ENCODE measurements around the gene TOX4. TPM values are rescaled to one million over a fixed set of nuclear protein-coding genes. Genes with fewer than 3 reads are reported as not detected.

The TOX4 gene
- total RNA-seq: 10 to 100 TPM; 60.0 to 61.5 TPM
- 46.4 TPM for polyA plus RNA-seq (2013, experiment 1 of 2)
- polyA plus RNA-seq (2013, experiment 2 of 2): 40.8 TPM
- long read RNA-seq, experiment 1, full-length matches to known transcripts: 7 of 19 reads
- long read RNA-seq, experiment 1, partial matches to known transcripts: 5 of 19 reads
- long read RNA-seq, experiment 1, other reads (novel, unspliced or antisense): 7 of 19 reads
- long read RNA-seq, experiment 2, full-length matches to known transcripts: 115 of 137 reads
- long read RNA-seq, experiment 2, partial matches to known transcripts: 14 of 137 reads
- long read RNA-seq, experiment 2, other reads (novel, unspliced or antisense): 8 of 137 reads
- long read RNA-seq, experiment 3, full-length matches to known transcripts: 88 of 109 reads
- long read RNA-seq, experiment 3, partial matches to known transcripts: 16 of 109 reads
- long read RNA-seq, experiment 3, other reads (novel, unspliced or antisense): 5 of 109 reads
- long read RNA-seq, experiment 4, full-length matches to known transcripts: 46 of 71 reads
- long read RNA-seq, experiment 4, partial matches to known transcripts: 20 of 71 reads
- long read RNA-seq, experiment 4, other reads (novel, unspliced or antisense): 5 of 71 reads

DNA sequence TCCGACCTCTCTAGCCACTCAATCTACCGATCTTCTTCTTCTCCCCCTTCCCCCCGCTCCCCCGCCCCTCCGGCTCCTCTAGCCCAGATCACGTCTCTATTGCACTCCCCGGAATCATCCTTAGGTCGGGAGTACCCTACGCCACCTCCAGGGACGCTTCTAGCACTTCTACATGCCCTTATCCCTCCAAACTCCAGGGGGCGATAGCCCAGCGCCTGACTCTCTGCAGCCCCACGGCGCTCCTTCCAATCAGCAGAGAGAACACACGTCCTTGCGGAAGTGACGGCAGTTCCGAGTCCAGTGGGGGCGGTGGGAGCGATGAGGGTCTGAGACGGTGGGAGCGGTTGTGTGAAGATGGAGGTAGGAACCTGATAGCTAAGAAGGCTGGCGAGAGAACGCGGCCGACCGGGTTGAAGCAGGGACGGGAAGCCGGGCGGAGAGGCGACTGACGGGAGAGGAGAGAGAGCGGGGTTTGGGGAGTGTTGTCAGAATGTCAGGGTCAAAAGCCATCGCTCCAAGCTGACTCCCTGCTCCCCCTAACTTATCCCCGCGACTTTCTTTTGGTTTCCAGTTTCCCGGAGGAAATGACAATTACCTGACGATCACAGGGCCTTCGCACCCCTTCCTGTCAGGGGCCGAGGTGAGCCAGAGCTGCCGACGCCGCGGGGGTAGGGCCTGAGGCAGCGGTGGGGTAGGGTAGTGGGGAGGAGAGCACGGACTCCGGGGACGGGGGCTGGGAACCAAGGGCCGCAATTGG lies at the start of gene TOX4, which contains the start of gene RAB2B:
TOX4 (plus strand) TSS at position 271 of the 757 bp plus-strand sequence; CDS start at position 355, 84 bp downstream.
RAB2B (minus strand) TSS at position 35 of the 757 bp plus-strand sequence. CDS start 87 bp downstream, outside the sequence.
- Mint-ChIP-seq H3K9me3 (no peaks in the 10 kb centered on the region), H3K36me3 (ENCODE audit: low read depth) (peaks cover 31% of the 10 kb centered on the region), H3K27me3 (ENCODE audit: insufficient read depth) (no peaks in the 10 kb centered on the region), H3K4me3 (peak within 1 kb of the TSS; percentile 100), H3K4me1 (peaks cover 13% of the 10 kb centered on the region), H3K27ac (peak within 1 kb of the TSS; percentile 99)
- H3K4me1 ChIP-seq (ENCODE audit: control insufficient read depth, insufficient read depth, low read length): peaks cover 5% of the 10 kb centered on the region
- peak; percentile 99 for DNase-seq
- H3K4me3 ChIP-seq (ENCODE audit: low read length): peak within 1 kb of the TSS; percentile 95
- H3K27ac ChIP-seq (ENCODE audit: low read depth, low read length): peak within 1 kb of the TSS; percentile 22
- H3K9me3 ChIP-seq (ENCODE audit: control insufficient read depth, low read length): no peaks in the 10 kb centered on the region
- H3K27me3 ChIP-seq (ENCODE audit: control insufficient read depth, insufficient read depth, low read length, poor library complexity, severe bottlenecking): no peaks in the 10 kb centered on the region
- peak within 1 kb of the TSS; percentile 75 for H3K9ac ChIP-seq (ENCODE audit: extremely low read depth, low read length, poor library complexity, severe bottlenecking)
- 0% methylated on average over 13 to 49 of the region's 49 CpGs for WGBS, 2 experiments (ENCODE audit: insufficient coverage in 1 of 2, insufficient read length in 1 of 2)
- peaks cover 33% of the 10 kb centered on the region for H3K36me3 ChIP-seq (ENCODE audit: control insufficient read depth, insufficient read depth, low read length)
- TF ChIP-seq, protein P1, sequence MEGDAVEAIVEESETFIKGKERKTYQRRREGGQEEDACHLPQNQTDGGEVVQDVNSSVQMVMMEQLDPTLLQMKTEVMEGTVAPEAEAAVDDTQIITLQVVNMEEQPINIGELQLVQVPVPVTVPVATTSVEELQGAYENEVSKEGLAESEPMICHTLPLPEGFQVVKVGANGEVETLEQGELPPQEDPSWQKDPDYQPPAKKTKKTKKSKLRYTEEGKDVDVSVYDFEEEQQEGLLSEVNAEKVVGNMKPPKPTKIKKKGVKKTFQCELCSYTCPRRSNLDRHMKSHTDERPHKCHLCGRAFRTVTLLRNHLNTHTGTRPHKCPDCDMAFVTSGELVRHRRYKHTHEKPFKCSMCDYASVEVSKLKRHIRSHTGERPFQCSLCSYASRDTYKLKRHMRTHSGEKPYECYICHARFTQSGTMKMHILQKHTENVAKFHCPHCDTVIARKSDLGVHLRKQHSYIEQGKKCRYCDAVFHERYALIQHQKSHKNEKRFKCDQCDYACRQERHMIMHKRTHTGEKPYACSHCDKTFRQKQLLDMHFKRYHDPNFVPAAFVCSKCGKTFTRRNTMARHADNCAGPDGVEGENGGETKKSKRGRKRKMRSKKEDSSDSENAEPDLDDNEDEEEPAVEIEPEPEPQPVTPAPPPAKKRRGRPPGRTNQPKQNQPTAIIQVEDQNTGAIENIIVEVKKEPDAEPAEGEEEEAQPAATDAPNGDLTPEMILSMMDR (conservative IDR thresholded peaks at IDR 0.05): peak; percentile 96

DNA sequence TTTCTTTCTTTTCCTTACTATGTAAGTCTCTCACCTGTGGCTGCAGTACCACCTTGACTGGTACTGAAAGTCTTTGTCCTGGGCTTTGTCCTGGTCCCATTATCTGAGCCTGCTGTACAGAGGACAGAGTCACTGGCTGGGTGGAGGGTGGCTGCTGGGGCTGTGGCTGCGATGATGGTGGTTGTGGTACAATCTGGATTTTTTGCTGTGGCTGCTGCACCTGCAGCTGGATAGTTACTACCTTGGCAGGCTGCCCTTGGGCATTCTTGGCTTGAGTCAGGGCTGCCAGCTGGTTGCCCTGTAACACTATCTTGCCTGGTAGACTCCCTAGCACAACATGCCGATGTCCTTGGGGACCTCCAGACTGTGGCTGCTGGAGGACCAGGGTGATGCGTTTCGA lies 48.1 kb upstream of the TOX4 start:
- Mint-ChIP-seq H3K27ac (no peak overlapping the region), H3K4me1 (no peaks in the 10 kb centered on the region), H3K36me3 (ENCODE audit: low read depth) (peaks cover 79% of the 10 kb centered on the region), H3K27me3 (ENCODE audit: insufficient read depth) (no peaks in the 10 kb centered on the region), H3K9me3 (no peaks in the 10 kb centered on the region), H3K4me3 (no peak overlapping the region)
- peaks cover 79% of the 10 kb centered on the region for H3K36me3 ChIP-seq (ENCODE audit: control insufficient read depth, insufficient read depth, low read length)
- H3K9ac ChIP-seq (ENCODE audit: extremely low read depth, low read length, poor library complexity, severe bottlenecking): no peak overlapping the region
- H3K4me1 ChIP-seq (ENCODE audit: control insufficient read depth, insufficient read depth, low read length): no peaks in the 10 kb centered on the region
- no peak overlapping the region for H3K4me3 ChIP-seq (ENCODE audit: low read length)
- TF ChIP-seq, protein P1 (conservative IDR thresholded peaks at IDR 0.05): no peak
- WGBS, 2 experiments (ENCODE audit: insufficient coverage in 1 of 2, insufficient read length in 1 of 2): 97% methylated on average over 2 of the region's 4 CpGs; no CpG with 5 or more reads in 1 of the 2 experiments
- no peak overlapping the region for H3K27ac ChIP-seq (ENCODE audit: low read depth, low read length)
- H3K27me3 ChIP-seq (ENCODE audit: control insufficient read depth, insufficient read depth, low read length, poor library complexity, severe bottlenecking): no peaks in the 10 kb centered on the region
- DNase-seq: no peak
- no peaks in the 10 kb centered on the region for H3K9me3 ChIP-seq (ENCODE audit: control insufficient read depth, low read length)

DNA sequence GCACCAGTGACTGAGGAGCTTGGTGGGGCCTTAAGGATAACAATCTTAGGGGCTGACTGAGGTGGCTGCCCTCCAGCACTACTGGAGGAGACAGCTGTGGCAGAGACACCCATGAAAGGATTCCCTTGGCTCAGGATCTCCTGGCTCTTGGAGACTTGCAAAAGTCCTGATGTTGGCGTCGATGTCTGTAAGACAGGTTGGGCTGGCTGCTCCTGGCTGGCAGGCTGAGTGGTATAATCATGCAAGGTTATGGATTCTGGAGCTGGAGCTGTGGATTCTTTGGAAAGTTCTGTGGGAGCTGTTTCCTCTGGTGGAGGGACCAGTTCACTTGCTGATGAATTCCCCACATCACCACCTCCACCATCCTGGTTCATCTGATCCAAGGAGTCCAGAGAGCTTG lies 45.9 kb upstream of the TOX4 start:
- Histone ChIP-seq H3K27ac (ENCODE audit: low read depth, low read length) (no peak overlapping the region), H3K27me3 (ENCODE audit: control insufficient read depth, insufficient read depth, low read length, poor library complexity, severe bottlenecking) (no peaks in the 10 kb centered on the region), H3K4me1 (ENCODE audit: control insufficient read depth, insufficient read depth, low read length) (no peaks in the 10 kb centered on the region), H3K36me3 (ENCODE audit: control insufficient read depth, insufficient read depth, low read length) (peaks cover 61% of the 10 kb centered on the region), H3K9ac (ENCODE audit: extremely low read depth, low read length, poor library complexity, severe bottlenecking) (no peak overlapping the region), H3K4me3 (ENCODE audit: low read length) (no peak overlapping the region), H3K9me3 (ENCODE audit: control insufficient read depth, low read length) (no peaks in the 10 kb centered on the region)
- no peak overlapping the region for H3K27ac Mint-ChIP-seq
- no peaks in the 10 kb centered on the region for H3K27me3 Mint-ChIP-seq (ENCODE audit: insufficient read depth)
- H3K4me3 Mint-ChIP-seq: no peak overlapping the region
- peaks cover 67% of the 10 kb centered on the region for H3K36me3 Mint-ChIP-seq (ENCODE audit: low read depth)
- WGBS, 2 experiments (ENCODE audit: insufficient coverage in 1 of 2, insufficient read length in 1 of 2): 80 to 100% methylated on average over 2 of the region's 2 CpGs
- peaks cover 9% of the 10 kb centered on the region for H3K4me1 Mint-ChIP-seq
- TF ChIP-seq, protein P1 (conservative IDR thresholded peaks at IDR 0.05): no peak
- no peak for DNase-seq
- no peaks in the 10 kb centered on the region for H3K9me3 Mint-ChIP-seq

Measured in endodermal cell (in vitro differentiated cells).